Keratinocyte (primary cell): ENCODE results near the gene ASIC2. TPM values are rescaled to one million over a fixed set of nuclear protein-coding genes. Genes with fewer than 3 reads are reported as not detected.

Experiments used
- DNase-seq: peaks from one replicate; pipeline ENCODE4 v3.0.0-alpha.2; 2011; ENCODE audit warnings: low read depth, missing footprints, low spot score
- FAIRE-seq: peaks from 2 replicates; lab custom pipeline; 2011; peaks lifted over from hg19 to GRCh38; lab: Jason Lieb, UNC
- H2AFZ ChIP-seq: 2 replicates; pipeline ENCODE4 v1.6.0; 2012; ENCODE audit warnings: low read length, control low read depth, inconsistent platforms; ENCODE audit not compliant: control insufficient read depth
- H3K27ac ChIP-seq: 2 replicates; pipeline ENCODE4 v1.5.1; 2011; ENCODE audit warnings: low read length; ENCODE audit not compliant: control insufficient read depth, insufficient read depth
- H3K27me3 ChIP-seq: 3 replicates; pipeline ENCODE4 v1.6.0; 2011; ENCODE audit warnings: low read length; ENCODE audit not compliant: control insufficient read depth, insufficient read depth; ENCODE audit errors: extremely low read depth
- H3K36me3 ChIP-seq, 2 experiments: 2 replicates in 1 of 2; 3 replicates in 1 of 2; pipeline ENCODE4 v1.5.1; 2011; ENCODE audit warnings: low read length in 2 of 2, mild to moderate bottlenecking in 1 of 2; ENCODE audit not compliant: control insufficient read depth in 2 of 2, insufficient read depth in 2 of 2; ENCODE audit errors: extremely low read depth in 1 of 2
- H3K4me1 ChIP-seq: 3 replicates; pipeline ENCODE4 v1.5.1; 2011; ENCODE audit warnings: low read length; ENCODE audit not compliant: control insufficient read depth, insufficient read depth; ENCODE audit errors: extremely low read depth
- H3K4me2 ChIP-seq: 3 replicates; pipeline ENCODE4 v1.6.0; 2011; ENCODE audit warnings: low read depth, low read length; ENCODE audit not compliant: control insufficient read depth, insufficient read depth; ENCODE audit errors: extremely low read depth
- H3K4me3 ChIP-seq, 3 experiments: fragments of 200-600 bp in 1 of 3; sonication (generic) in 1 of 3; 2 replicates in 2 of 3; 3 replicates in 1 of 3; pipeline ENCODE4 v1.5.1; 2011 to 2016; ENCODE audit warnings: low read length in 3 of 3, mild to moderate bottlenecking in 3 of 3, control low read depth in 2 of 3, inconsistent platforms in 1 of 3, low read depth in 1 of 3, mixed read lengths in 1 of 3, mixed run types in 1 of 3, moderate library complexity in 1 of 3; ENCODE audit not compliant: control insufficient read depth in 2 of 3, insufficient read depth in 2 of 3; ENCODE audit errors: extremely low read depth in 1 of 3
- H3K79me2 ChIP-seq: 2 replicates; pipeline ENCODE4 v1.6.0; 2012; ENCODE audit warnings: low read length; ENCODE audit not compliant: control insufficient read depth, insufficient read depth
- H3K9ac ChIP-seq: 3 replicates; pipeline ENCODE4 v1.6.0; 2011; ENCODE audit warnings: low read length; ENCODE audit not compliant: control insufficient read depth, insufficient read depth; ENCODE audit errors: extremely low read depth
- H3K9me1 ChIP-seq: 3 replicates; pipeline ENCODE4 v1.6.0; 2011; ENCODE audit warnings: low read length; ENCODE audit not compliant: control insufficient read depth, insufficient read depth; ENCODE audit errors: extremely low read depth
- H3K9me3 ChIP-seq: 2 replicates; pipeline ENCODE4 v1.5.1; 2012; ENCODE audit warnings: low read depth, low read length; ENCODE audit not compliant: control insufficient read depth
- H4K20me1 ChIP-seq: 3 replicates; pipeline ENCODE4 v1.6.0; 2011; ENCODE audit warnings: low read length; ENCODE audit not compliant: control insufficient read depth, insufficient read depth; ENCODE audit errors: extremely low read depth
- CTCF ChIP-seq, 3 experiments: IDR thresholded peaks in 1 of 3; conservative IDR thresholded peaks in 1 of 3; optimal IDR thresholded peaks in 1 of 3; 2 replicates in 2 of 3; 3 replicates in 1 of 3; pipeline versions ENCODE3 to v1.5.1; 2011; ENCODE audit warnings: low read length in 3 of 3, mild to moderate bottlenecking in 3 of 3, moderate library complexity in 2 of 3, control low read depth in 1 of 3, inconsistent platforms in 1 of 3; ENCODE audit not compliant: insufficient read depth in 2 of 3; ENCODE audit errors: extremely low read depth in 1 of 3
- EZH2 ChIP-seq: IDR thresholded peaks from one replicate; pipeline ENCODE4 v1.6.1; 2012; ENCODE audit warnings: inconsistent platforms, mild to moderate bottlenecking, low read length, moderate library complexity
- dilution Hi-C: fragments of 300-500 bp; cut with MboI; formaldehyde crosslinking; loops from one replicate; pipeline ENCODE4 v1.7.0; 2020; ENCODE audit warnings: low sequenced_read_pairs; ENCODE audit not compliant: extremely low pct_ligation_motif_present
- polyA plus RNA-seq, 5 experiments: library from polyadenylated mRNA; depleted of rRNA in 3 of 5; stranded (reverse) in 3 of 5; stranded (forward) in 1 of 5; unstranded in 1 of 5; fragments of >200 nt; gene quantifications; 1 replicate in 1 of 5; 2 replicates in 3 of 5; 3 replicates in 1 of 5; pipeline versions ENCODE4 v1.2.1 to v1.2.3, GENCODE V29; 2011 to 2012; ENCODE audit warnings: missing spikeins in 2 of 5, low read depth in 1 of 5, low replicate concordance in 1 of 5

The ASIC2 gene
- polyA plus RNA-seq, 1 donor (not counting 4 experiments of a cell fraction or from before 2014, with no cell fraction given), result not detected

- Histone ChIP-seq H3K4me2 (no peak overlapping the region), H3K9me1 (no peaks in the 10 kb centered on the region), H3K4me3 (no peak overlapping the region), H4K20me1 (no peaks in the 10 kb centered on the region), H3K9me3 (no peaks in the 10 kb centered on the region), H3K36me3 (no peaks in the 10 kb centered on the region), H3K4me1 (peaks cover 17% of the 10 kb centered on the region), H3K27me3 (peaks cover 8% of the 10 kb centered on the region), H3K9ac (no peak overlapping the region), H2AFZ (no peak overlapping the region), H3K79me2 (no peaks in the 10 kb centered on the region), H3K27ac (no peak overlapping the region)
- dilution Hi-C loops, result no loop called here
- TF ChIP-seq EZH2, result no peak
- no peak for TF ChIP-seq CTCF (optimal IDR thresholded peaks at IDR 0.05 in 1 of 3, IDR thresholded peaks at IDR 0.05 in 1 of 3, conservative IDR thresholded peaks at IDR 0.05 in 1 of 3; ENCODE audit: extremely low read depth in 1 of 3, insufficient read depth in 2 of 3, low read length in 3 of 3)
- FAIRE-seq (no peak), DNase-seq (no peak)
Measured at GRCh38 chr17:33014751-33015150, 278.3 kb downstream of the ASIC2 start.

GRCh38 chr17:33013596-33014375 is 279.3 kb downstream of the ASIC2 start:
- H2AFZ ChIP-seq, result no peak overlapping the region
- no peak overlapping the region for H3K27ac ChIP-seq
- no peak overlapping the region for H3K9ac ChIP-seq
- DNase-seq (peak; percentile 9), FAIRE-seq (no peak)
- no peaks in the 10 kb centered on the region for H3K79me2 ChIP-seq
- no peaks in the 10 kb centered on the region for H3K9me3 ChIP-seq
- H3K4me2 ChIP-seq, result no peak overlapping the region
- no peak overlapping the region for H3K4me3 ChIP-seq
- H4K20me1 ChIP-seq, result no peaks in the 10 kb centered on the region
- no peaks in the 10 kb centered on the region for H3K9me1 ChIP-seq
- no peak for TF ChIP-seq CTCF (optimal IDR thresholded peaks at IDR 0.05 in 1 of 3, IDR thresholded peaks at IDR 0.05 in 1 of 3, conservative IDR thresholded peaks at IDR 0.05 in 1 of 3; ENCODE audit: extremely low read depth in 1 of 3, insufficient read depth in 2 of 3, low read length in 3 of 3)
- no peaks in the 10 kb centered on the region for H3K36me3 ChIP-seq
- peaks cover 17% of the 10 kb centered on the region for H3K4me1 ChIP-seq
- H3K27me3 ChIP-seq, result no peaks in the 10 kb centered on the region
- dilution Hi-C loops, result no loop called here
